Loucy (cell line): ENCODE data around the gene GRID1.

Experiments
- EZH2phosphoT487 ChIP-seq: fragments of 200-600 bp; IDR thresholded peaks from 2 replicates; pipeline ENCODE4 v1.6.1; 2018; ENCODE audit warnings: antibody characterized with exemption, mild to moderate bottlenecking, moderate library complexity, borderline replicate concordance
- TF ChIP-seq, protein P1 (sequence below): fragments of 200-600 bp; sonication (generic); conservative IDR thresholded peaks from 2 replicates; pipeline ENCODE4 v1.5.1; 2014; ENCODE audit warnings: mild to moderate bottlenecking, antibody characterized with exemption, low read length

DNA sequence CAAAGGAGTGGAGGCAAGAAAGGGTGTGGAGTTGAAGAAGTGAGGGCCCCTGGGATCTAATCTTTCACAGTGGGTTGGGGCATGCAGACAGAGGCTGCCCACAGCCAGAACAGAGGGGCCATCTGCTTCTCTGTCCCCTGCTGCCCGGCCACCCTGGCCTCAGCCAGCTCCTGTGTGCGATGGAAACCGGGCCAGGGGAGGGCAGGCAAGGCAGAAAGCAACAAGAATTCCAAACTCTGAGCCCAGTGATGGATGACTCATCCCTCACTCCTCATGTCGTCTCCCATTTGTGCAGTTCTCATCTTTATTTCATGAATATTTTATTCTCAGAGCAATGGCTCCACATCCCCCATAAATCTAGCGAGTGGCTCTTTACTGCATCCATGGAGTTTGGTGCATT lies 757.1 kb downstream of the GRID1 start:
- TF ChIP-seq, protein P1, sequence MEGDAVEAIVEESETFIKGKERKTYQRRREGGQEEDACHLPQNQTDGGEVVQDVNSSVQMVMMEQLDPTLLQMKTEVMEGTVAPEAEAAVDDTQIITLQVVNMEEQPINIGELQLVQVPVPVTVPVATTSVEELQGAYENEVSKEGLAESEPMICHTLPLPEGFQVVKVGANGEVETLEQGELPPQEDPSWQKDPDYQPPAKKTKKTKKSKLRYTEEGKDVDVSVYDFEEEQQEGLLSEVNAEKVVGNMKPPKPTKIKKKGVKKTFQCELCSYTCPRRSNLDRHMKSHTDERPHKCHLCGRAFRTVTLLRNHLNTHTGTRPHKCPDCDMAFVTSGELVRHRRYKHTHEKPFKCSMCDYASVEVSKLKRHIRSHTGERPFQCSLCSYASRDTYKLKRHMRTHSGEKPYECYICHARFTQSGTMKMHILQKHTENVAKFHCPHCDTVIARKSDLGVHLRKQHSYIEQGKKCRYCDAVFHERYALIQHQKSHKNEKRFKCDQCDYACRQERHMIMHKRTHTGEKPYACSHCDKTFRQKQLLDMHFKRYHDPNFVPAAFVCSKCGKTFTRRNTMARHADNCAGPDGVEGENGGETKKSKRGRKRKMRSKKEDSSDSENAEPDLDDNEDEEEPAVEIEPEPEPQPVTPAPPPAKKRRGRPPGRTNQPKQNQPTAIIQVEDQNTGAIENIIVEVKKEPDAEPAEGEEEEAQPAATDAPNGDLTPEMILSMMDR: no peak
- no peak for TF ChIP-seq EZH2phosphoT487
